HFFc6 (cell line): Measurements from ENCODE around the gene PRKCE. TPM values are rescaled to one million over a fixed set of nuclear protein-coding genes. Genes with fewer than 3 reads are reported as not detected.

Experiments
- DNase-seq: peaks from one replicate; pipeline ENCODE4 v3.0.0-alpha.2; 2018
- H3K27ac Mint-ChIP-seq: 2 replicates; pipeline ENCODE4 v1.8.0; 2020; ENCODE audit warnings: mild to moderate bottlenecking, mixed read lengths
- H3K27me3 Mint-ChIP-seq: 2 replicates; pipeline ENCODE4 v1.8.0; 2021; ENCODE audit warnings: mild to moderate bottlenecking, moderate library complexity, mixed read lengths; ENCODE audit not compliant: insufficient read depth
- H3K36me3 Mint-ChIP-seq: 2 replicates; pipeline ENCODE4 v1.8.0; 2021; ENCODE audit warnings: low read depth, mixed read lengths
- H3K4me1 Mint-ChIP-seq: 2 replicates; pipeline ENCODE4 v1.8.0; 2020; ENCODE audit warnings: low read depth, mixed read lengths
- H3K4me3 Mint-ChIP-seq: 2 replicates; pipeline ENCODE4 v1.8.0; 2020; ENCODE audit warnings: mild to moderate bottlenecking, moderate library complexity, mixed read lengths
- H3K9me3 Mint-ChIP-seq: 2 replicates; pipeline ENCODE4 v1.8.0; 2020; ENCODE audit warnings: mild to moderate bottlenecking, mixed read lengths
- total RNA-seq, 6 experiments: library from RNA; stranded (reverse); fragmentation: NEBNext Ultra II Directional; extraction: Animal tissue kit (Norgen Biotek cat#: 25700); gene quantifications; 2 replicates in 1 of 6; 3 replicates in 5 of 6; pipeline ENCODE4 v1.2.3, GENCODE V29; 2021
- TF ChIP-seq, protein P1 (sequence below): fragments of 200-600 bp; sonication (generic); IDR thresholded peaks from 2 replicates; pipeline ENCODE4 v1.5.0; 2021; ENCODE audit warnings: antibody characterized with exemption, mild to moderate bottlenecking

PRKCE gene
- total RNA-seq, 6 experiments from 2014 or later = 10.8 to 13.7 (median 12.0) TPM

DNA sequence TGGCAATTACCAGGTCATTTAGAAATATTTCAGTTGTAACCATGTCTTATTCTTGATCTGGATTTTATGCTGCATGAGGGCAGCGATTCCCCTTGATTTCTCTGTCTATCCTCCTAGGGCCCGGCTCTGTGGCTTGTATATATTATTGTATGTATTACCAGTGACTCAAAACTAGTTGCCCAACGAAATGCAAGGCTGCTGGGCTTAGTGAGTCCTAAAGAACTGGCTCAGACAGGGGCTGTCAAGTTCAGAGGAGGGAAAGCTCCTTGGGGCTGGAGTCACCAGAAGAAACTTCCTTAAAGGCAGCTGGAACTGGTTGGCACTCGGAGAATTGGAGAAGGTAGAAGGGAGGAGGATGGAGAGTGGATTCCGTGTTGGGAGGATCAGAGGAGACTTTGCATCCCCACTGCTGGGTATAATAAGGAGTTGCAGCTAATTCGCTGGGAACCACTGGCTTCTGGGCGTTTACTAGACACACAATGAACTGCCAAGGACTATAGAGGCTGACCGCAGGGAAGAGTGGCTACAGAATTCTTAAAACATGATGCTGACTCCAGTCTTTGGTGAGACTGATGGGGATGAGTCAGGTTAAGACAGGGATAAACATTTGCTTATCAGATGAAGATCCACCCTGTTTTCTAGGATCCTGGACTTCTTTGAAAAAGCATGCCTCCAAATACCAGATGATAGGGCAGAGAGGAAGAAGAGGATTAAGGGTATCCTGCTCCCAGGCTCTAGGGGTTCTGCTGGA, 104.3 kb downstream of the PRKCE start:
- Mint-ChIP-seq H3K4me1 (peaks cover 80% of the 10 kb centered on the region), H3K27me3 (peaks cover 1% of the 10 kb centered on the region; the same call in 1 of the 2 replicates), H3K9me3 (no peaks in the 10 kb centered on the region), H3K4me3 (peak overlapping the region; percentile 72), H3K36me3 (no peaks in the 10 kb centered on the region; the same call in 1 of the 2 replicates), H3K27ac (peak overlapping the region; percentile 99)
- DNase-seq = peak; percentile 97
- TF ChIP-seq, protein P1, sequence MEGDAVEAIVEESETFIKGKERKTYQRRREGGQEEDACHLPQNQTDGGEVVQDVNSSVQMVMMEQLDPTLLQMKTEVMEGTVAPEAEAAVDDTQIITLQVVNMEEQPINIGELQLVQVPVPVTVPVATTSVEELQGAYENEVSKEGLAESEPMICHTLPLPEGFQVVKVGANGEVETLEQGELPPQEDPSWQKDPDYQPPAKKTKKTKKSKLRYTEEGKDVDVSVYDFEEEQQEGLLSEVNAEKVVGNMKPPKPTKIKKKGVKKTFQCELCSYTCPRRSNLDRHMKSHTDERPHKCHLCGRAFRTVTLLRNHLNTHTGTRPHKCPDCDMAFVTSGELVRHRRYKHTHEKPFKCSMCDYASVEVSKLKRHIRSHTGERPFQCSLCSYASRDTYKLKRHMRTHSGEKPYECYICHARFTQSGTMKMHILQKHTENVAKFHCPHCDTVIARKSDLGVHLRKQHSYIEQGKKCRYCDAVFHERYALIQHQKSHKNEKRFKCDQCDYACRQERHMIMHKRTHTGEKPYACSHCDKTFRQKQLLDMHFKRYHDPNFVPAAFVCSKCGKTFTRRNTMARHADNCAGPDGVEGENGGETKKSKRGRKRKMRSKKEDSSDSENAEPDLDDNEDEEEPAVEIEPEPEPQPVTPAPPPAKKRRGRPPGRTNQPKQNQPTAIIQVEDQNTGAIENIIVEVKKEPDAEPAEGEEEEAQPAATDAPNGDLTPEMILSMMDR = 0 out of 2 replicates have a peak, but pooled peaks have one; percentile 25

- TF ChIP-seq, protein P1 = no peak
- peaks cover 1% of the 10 kb centered on the region for H3K27me3 Mint-ChIP-seq
- no peaks in the 10 kb centered on the region for H3K36me3 Mint-ChIP-seq
- no peaks in the 10 kb centered on the region for H3K9me3 Mint-ChIP-seq
- no peak overlapping the region for H3K4me3 Mint-ChIP-seq
- peak overlapping the region; percentile 92 for H3K27ac Mint-ChIP-seq
- no peak for DNase-seq
- H3K4me1 Mint-ChIP-seq = peaks cover 75% of the 10 kb centered on the region
Observed at GRCh38 chr2:45758018-45758417, 106.5 kb downstream of the PRKCE start.

- Mint-ChIP-seq H3K36me3 (no peaks in the 10 kb centered on the region), H3K27ac (peak overlapping the region; percentile 92), H3K4me1 (peaks cover 75% of the 10 kb centered on the region), H3K4me3 (peak overlapping the region; percentile 83), H3K9me3 (no peaks in the 10 kb centered on the region), H3K27me3 (peaks cover 3% of the 10 kb centered on the region)
- DNase-seq = peak; percentile 88
- TF ChIP-seq, protein P1 = no peak
Observed at GRCh38 chr2:45759310-45759851, 107.9 kb downstream of the PRKCE start.

DNA sequence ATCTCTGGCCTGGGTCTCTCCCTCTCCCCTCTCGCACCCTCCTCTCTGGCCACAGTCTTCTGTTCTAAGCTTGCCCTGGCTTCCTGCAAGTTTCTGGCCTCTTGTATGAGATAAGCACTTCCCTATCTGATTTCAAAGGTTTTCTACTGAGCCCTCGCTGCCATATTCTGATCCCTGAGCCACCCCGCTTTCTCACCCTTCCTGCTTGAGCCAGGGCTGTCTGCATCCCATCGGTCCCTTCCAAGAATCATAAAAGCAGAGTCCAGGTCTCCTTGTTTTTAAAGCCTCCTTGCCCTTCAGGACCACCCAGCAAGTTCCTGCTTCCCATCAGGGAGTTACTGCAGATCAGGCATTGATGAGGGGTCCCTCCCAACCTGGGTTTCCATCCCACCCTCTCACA, 110.2 kb downstream of the PRKCE start:
- H3K4me1 Mint-ChIP-seq = peaks cover 64% of the 10 kb centered on the region
- H3K27ac Mint-ChIP-seq = no peak overlapping the region
- DNase-seq = no peak
- TF ChIP-seq, protein P1 = no peak
- no peaks in the 10 kb centered on the region for H3K36me3 Mint-ChIP-seq
- peaks cover 2% of the 10 kb centered on the region for H3K27me3 Mint-ChIP-seq
- no peaks in the 10 kb centered on the region for H3K9me3 Mint-ChIP-seq
- no peak overlapping the region for H3K4me3 Mint-ChIP-seq

DNA sequence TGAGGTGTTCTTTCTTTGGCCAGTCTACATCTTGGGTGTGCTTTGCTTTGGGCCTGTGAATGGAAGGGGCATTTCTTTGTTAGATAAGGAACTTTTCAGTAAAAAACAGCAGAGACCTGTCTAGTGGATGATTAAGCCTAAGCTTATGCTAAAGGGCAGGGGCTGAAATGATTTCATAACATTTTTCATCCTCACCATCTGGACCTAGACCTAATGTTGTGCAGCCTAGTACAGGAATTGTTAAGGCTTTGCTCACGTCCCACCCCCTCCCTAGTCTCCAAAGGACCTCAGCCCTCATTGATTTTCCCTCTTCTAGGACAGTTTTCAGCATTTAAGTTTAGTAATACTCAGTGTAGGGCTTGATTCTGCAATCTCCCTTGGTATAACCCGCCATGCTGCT, 111.8 kb downstream of the PRKCE start:
- H3K27me3 Mint-ChIP-seq = peaks cover 2% of the 10 kb centered on the region
- H3K4me1 Mint-ChIP-seq = peaks cover 48% of the 10 kb centered on the region
- H3K27ac Mint-ChIP-seq = no peak overlapping the region
- no peaks in the 10 kb centered on the region for H3K9me3 Mint-ChIP-seq
- no peaks in the 10 kb centered on the region for H3K36me3 Mint-ChIP-seq
- no peak for DNase-seq
- no peak overlapping the region for H3K4me3 Mint-ChIP-seq
- TF ChIP-seq, protein P1 = no peak
